Parathyroid adenoma (tissue), 2 donors: ENCODE data around the gene CHIC2.

Experiments used
- H2AFZ ChIP-seq: fragments of 300-600 bp; sonication (generic); one replicate; pipeline ENCODE4 v1.7.0; 2017; ENCODE audit warnings: antibody characterized with exemption, mild to moderate bottlenecking
- H3K27ac ChIP-seq: fragments of 300-600 bp; sonication (generic); one replicate; pipeline ENCODE4 v1.7.0; 2017
- H3K27me3 ChIP-seq: fragments of 300-600 bp; sonication (generic); one replicate; pipeline ENCODE4 v1.7.0; 2017; ENCODE audit warnings: low read length; ENCODE audit not compliant: control insufficient read depth, insufficient read depth
- H3K36me3 ChIP-seq: fragments of 300-600 bp; sonication (generic); one replicate; pipeline ENCODE4 v1.7.0; 2017; ENCODE audit warnings: low read length; ENCODE audit not compliant: control insufficient read depth, insufficient read depth
- H3K4me1 ChIP-seq: fragments of 300-600 bp; sonication (generic); one replicate; pipeline ENCODE4 v1.7.0; 2017; ENCODE audit warnings: control low read depth
- H3K4me2 ChIP-seq: fragments of 300-600 bp; sonication (generic); one replicate; pipeline ENCODE4 v1.7.0; 2017; ENCODE audit warnings: low read length
- H3K4me3 ChIP-seq: fragments of 300-600 bp; sonication (generic); one replicate; pipeline ENCODE4 v1.7.0; 2017; ENCODE audit warnings: low read depth, low read length
- H3K79me2 ChIP-seq: fragments of 300-600 bp; sonication (generic); one replicate; pipeline ENCODE4 v1.7.0; 2017; ENCODE audit warnings: control low read depth
- H3K9ac ChIP-seq: fragments of 300-600 bp; sonication (generic); one replicate; pipeline ENCODE4 v1.7.0; 2017; ENCODE audit warnings: mild to moderate bottlenecking
- H3K9me3 ChIP-seq: fragments of 300-600 bp; sonication (generic); one replicate; pipeline ENCODE4 v1.7.0; 2017; ENCODE audit warnings: low read length; ENCODE audit not compliant: control insufficient read depth
- CTCF ChIP-seq: fragments of 300-600 bp; sonication (generic); IDR thresholded peaks from one replicate; pipeline ENCODE4 v1.7.0; 2017; ENCODE audit warnings: antibody characterized with exemption, mild to moderate bottlenecking
- donor health status: primary hyperparathyroidism.

The CHIC2 gene

GRCh38 chr4:53963781-53964180 is 100.6 kb downstream of the CHIC2 start:
- H3K27me3 ChIP-seq = no peaks in the 10 kb centered on the region
- H3K9me3 ChIP-seq = no peaks in the 10 kb centered on the region
- H3K79me2 ChIP-seq = no peaks in the 10 kb centered on the region
- no peaks in the 10 kb centered on the region for H3K36me3 ChIP-seq
- no peaks in the 10 kb centered on the region for H3K4me1 ChIP-seq
- H3K27ac ChIP-seq = no peak overlapping the region
- H3K9ac ChIP-seq = no peak overlapping the region
- TF ChIP-seq CTCF = no peak
- no peak overlapping the region for H2AFZ ChIP-seq
- H3K4me3 ChIP-seq = no peak overlapping the region
- H3K4me2 ChIP-seq = no peak overlapping the region

- H3K79me2 ChIP-seq = no peaks in the 10 kb centered on the region
These were observed 101.1 kb downstream of the CHIC2 start for GRCh38 chr4:53963336-53963735.

GRCh38 chr4:53962516-53963225 is 101.7 kb downstream of the CHIC2 start:
- H3K4me2 ChIP-seq = no peak overlapping the region
- no peak overlapping the region for H3K4me3 ChIP-seq
- no peaks in the 10 kb centered on the region for H3K9me3 ChIP-seq
- H3K36me3 ChIP-seq = no peaks in the 10 kb centered on the region
- TF ChIP-seq CTCF = no peak
- no peak overlapping the region for H3K27ac ChIP-seq
- no peaks in the 10 kb centered on the region for H3K79me2 ChIP-seq
- H3K27me3 ChIP-seq = no peaks in the 10 kb centered on the region
- H2AFZ ChIP-seq = no peak overlapping the region
- no peaks in the 10 kb centered on the region for H3K4me1 ChIP-seq
- no peak overlapping the region for H3K9ac ChIP-seq

More at GRCh38 chr4:53963336-53963735, 101.1 kb downstream of the CHIC2 start:
- no peak for TF ChIP-seq CTCF
- H3K4me1 ChIP-seq = no peaks in the 10 kb centered on the region
- H3K9me3 ChIP-seq = no peaks in the 10 kb centered on the region
- no peak overlapping the region for H3K27ac ChIP-seq
- H3K36me3 ChIP-seq = no peaks in the 10 kb centered on the region
- H3K9ac ChIP-seq = no peak overlapping the region
- no peak overlapping the region for H3K4me2 ChIP-seq
- no peak overlapping the region for H3K4me3 ChIP-seq
- H3K27me3 ChIP-seq = no peaks in the 10 kb centered on the region
- no peak overlapping the region for H2AFZ ChIP-seq

- Histone ChIP-seq H3K79me2 (no peaks in the 10 kb centered on the region), H2AFZ (no peak overlapping the region), H3K4me2 (no peak overlapping the region), H3K9ac (no peak overlapping the region), H3K4me3 (no peak overlapping the region), H3K27me3 (no peaks in the 10 kb centered on the region), H3K9me3 (no peaks in the 10 kb centered on the region), H3K36me3 (no peaks in the 10 kb centered on the region), H3K27ac (no peak overlapping the region), H3K4me1 (no peaks in the 10 kb centered on the region)
- no peak for TF ChIP-seq CTCF
These were observed 103.1 kb downstream of the CHIC2 start for GRCh38 chr4:53961351-53961750.

GRCh38 chr4:53960843-53961242 is 103.6 kb downstream of the CHIC2 start:
- H3K4me2 ChIP-seq = no peak overlapping the region
- no peak overlapping the region for H3K9ac ChIP-seq
- no peaks in the 10 kb centered on the region for H3K4me1 ChIP-seq
- no peak overlapping the region for H2AFZ ChIP-seq
- TF ChIP-seq CTCF = no peak
- H3K9me3 ChIP-seq = no peaks in the 10 kb centered on the region
- no peak overlapping the region for H3K4me3 ChIP-seq
- no peaks in the 10 kb centered on the region for H3K79me2 ChIP-seq
- no peaks in the 10 kb centered on the region for H3K36me3 ChIP-seq
- no peaks in the 10 kb centered on the region for H3K27me3 ChIP-seq
- no peak overlapping the region for H3K27ac ChIP-seq
